HG02623 (cell line): ENCODE results near the gene DENND6B.
"Not testable (repeated sequence)": the region's sequence is repeated elsewhere in the genome, so short reads cannot be mapped to it uniquely, and the experiment has no call there.

Experiments used
- ATAC-seq: cut with Tn5 transposase; IDR thresholded peaks from one replicate; pipeline ENCODE4 v1.9.1; 2021; ENCODE audit warnings: moderate library complexity; ENCODE audit not compliant: unreplicated experiment

The DENND6B gene

DNA sequence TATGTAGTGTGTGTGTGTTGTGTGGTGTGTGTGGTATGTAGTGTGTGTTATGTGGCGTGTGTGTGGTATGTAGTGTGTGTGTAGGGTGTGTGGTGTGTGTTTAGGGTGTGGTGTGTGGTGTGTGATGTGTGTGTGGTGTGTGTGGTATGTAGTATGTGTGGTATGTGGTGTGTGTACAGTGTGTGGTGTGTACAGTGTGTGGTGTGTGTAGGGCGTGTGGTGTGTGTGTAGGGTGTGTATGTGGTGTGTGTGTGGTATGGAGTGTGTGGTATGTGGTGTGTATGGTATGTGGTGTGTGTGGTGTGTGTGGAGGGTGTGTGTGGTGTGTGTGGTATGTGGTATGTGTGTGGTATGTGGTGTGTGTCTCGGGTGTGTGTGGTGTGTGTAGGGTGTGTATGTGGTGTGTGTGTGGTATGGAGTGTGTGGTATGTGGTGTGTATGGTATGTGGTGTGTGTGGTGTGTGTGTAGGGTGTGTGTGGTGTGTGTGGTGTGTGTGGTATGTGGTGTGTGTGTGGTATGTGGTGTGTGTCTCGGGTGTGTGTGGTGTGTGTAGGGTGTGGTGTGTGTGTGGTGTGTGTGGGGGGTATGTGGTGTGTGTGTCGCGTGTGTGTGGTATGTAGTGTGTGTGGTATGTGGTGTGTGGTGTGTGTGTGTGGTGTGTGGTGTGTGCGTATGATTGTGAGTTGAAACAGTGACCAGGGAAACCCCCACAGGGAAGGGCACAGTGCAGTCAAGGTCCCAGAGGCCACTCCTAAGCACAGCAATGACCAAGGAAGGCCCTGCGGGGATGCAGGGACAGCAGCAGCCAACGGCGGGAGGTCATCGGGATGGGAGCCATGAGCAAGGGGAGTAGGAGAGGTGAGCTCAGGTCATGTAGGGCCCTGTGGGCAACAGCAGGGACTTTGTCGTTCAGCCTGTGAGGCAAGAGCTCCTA, 13.4 kb upstream of the DENND6B start:
- ATAC-seq = no peak

DNA sequence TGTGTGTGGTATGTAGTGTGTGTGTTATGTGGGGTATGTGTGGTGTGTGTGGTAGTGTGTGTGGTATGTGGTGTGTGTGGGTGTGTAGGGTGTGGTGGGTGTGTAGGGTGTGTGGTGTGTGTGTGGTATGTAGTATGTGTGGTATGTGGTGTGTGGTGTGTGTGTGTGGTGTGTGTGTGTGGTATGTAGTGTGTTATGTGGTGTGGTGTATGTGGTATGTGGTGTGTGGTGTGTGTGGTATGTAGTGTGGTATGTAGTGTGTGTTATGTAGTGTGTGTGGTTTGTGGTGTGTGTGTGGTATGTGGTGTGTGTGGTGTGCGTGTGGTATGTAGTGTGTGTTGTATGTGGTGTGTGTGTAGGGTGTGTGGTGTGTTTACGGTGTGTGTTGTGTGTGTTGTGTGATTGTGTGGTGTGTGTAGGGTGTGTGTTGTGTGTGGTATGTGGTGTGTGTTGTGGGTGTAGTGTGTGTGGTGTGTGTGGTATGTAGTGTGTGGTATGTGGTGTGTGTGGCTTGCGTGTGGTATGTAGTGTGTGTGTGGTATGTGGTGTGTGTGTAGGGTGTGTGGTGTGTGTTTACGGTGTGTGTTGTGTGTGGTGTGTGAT, 12.1 kb upstream of the DENND6B start:
- ATAC-seq = no peak

DNA sequence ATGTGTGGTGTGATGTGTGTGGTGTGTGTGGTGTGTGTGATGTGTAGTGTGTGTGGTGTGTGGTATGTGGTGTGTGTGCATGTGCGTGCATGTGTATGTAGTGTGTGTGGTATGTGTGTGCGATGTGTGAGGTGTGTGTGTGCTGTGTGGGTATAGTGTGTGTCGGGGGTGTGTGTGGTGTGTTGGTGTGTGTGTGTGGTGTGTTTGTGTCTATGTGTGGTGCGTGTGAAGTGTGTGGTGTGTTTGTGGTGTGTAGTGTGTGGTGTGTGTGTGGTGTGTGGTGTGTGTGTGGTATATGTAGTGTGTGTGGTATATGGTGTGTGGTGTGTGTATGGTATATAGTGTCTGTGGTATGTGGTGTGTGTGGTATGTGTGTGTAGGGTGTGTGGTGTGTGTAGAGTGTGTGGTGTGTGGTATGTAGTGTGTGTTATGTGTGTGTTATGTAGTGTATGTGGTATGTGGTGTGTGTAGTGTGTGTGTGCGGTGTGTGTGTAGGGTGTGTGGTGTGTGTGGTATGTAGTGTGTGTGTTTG, 11.3 kb upstream of the DENND6B start:
- ATAC-seq = no peak

DNA sequence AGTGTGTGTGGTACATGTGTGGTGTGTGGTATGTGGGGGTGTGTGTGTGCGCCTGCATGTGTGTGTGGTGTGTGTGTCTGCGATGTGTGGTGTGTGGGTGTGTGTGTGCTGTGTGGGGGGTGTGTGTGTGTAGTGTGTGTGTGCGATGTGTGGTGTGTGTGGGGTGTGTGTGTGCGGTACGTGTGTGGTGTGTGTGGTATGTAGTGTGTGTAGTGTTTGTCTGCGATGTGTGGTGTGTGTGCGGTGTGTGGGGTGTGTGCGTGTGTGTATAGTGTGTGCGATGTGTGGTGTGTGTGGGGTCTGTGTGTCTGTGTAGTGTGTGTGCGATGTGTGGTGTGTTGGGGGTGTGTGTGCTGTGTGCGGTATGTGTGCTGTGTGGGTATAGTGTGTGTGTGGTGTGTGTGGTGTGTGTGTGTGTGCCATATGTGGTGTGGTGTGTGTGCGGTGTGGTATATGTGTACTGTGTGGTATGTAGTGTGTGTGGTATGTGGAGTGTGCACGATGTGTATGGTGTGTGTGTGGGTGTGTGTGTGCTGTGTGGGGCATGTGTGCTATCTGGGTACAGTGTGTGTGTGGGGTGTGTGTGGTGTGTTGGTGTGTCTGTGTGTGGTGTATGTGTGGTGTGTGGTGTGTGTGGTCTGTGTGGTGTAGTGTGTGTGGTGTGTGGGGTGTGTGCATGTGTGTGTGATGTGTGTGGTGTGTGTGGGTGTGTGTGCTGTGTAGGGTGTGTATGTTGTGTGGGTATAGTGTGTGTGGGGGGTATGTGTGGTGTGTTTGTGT, 10.6 kb upstream of the DENND6B start:
- ATAC-seq = no peak

DNA sequence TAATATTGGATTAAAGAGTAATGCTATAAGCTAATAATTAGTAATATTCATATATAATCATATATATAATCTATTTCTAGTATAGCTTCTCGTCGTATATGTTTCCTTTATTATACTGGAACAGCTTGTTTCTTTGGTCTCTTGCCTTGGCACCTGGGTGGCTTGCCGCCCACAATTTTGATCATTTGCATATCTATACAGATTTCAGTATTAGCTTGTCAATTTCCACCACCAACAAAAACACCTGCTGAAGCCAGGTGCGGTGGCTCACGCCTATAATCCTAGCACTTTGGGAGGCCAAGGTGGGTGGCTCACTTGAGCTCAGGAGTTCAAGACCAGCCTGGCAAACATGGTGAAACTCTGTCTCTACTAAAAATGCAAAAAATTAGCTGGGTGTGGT, 7.6 kb upstream of the DENND6B start:
- not testable (repeated sequence) for ATAC-seq

DNA sequence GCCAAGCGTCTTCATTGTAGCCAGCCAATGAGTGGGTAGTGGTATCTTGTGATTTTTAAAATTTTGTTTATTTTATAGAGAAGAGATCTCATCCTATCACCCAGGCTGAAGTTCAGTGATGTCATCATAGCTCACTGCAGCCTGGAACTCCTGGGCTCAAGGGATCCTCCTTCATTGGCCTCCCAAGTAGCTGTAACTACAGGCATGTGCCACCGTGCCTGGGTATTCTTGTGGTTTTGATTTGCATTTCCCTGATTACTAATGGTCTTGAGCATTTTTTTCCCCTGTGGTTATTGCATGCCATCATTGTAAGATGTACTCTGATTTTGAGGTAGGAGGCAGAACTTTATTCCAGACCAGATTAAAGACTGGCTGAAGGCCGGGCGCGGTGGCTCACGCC, 2.4 kb upstream of the DENND6B start:
- no peak for ATAC-seq

DNA sequence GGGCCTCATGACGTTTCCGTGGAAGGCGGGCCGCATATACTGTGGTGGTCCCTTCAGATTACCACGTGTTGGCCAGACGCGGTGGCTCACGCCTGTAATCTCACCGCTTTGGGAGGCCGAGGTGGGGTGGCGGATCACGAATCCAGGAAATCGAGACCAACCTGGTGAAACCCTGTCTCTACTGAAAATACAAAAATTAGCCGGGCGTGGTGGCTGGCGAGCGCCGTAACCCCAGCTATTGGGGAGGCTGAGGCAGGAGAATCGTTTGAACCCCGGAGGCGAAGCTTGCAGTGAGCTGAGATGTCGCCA, 853 bp upstream of the DENND6B start:
- no peak for ATAC-seq

DNA sequence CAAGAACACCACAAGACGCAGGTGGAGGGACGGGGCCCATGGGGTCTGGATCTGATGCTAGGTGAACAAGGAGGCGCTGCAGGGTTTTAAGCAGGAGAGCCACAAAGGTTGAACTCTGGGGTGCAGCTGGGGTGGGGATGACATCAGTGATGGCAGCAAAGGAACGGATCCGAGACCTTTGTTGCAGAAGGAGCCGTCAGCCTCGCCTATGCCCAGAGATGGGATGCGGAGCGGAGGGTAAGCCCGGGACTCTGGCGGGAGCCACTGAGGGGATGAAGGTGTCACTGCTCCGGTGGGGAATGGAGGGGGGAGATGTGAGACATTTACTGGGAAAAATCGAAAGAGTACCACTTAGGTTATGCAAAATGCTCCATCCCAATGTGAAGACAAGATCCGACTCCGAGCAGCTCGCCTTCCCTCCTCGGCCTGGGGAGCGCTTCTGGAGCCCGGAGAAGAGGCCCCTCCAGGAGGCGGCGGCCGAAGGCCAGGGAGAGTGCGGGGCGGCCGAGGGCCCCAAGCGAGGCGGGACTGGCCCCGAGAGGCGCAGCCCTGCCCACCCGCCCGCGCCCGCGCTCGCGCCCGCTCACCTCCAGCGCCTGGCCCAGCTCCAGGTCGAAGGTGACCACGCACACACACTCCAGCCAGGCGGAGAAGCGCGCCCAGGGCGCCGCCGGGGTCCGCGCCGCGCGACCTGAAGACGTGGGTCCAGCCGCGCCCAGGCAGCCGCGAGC, 422 bp downstream of the DENND6B start:
- ATAC-seq = no peak

DNA sequence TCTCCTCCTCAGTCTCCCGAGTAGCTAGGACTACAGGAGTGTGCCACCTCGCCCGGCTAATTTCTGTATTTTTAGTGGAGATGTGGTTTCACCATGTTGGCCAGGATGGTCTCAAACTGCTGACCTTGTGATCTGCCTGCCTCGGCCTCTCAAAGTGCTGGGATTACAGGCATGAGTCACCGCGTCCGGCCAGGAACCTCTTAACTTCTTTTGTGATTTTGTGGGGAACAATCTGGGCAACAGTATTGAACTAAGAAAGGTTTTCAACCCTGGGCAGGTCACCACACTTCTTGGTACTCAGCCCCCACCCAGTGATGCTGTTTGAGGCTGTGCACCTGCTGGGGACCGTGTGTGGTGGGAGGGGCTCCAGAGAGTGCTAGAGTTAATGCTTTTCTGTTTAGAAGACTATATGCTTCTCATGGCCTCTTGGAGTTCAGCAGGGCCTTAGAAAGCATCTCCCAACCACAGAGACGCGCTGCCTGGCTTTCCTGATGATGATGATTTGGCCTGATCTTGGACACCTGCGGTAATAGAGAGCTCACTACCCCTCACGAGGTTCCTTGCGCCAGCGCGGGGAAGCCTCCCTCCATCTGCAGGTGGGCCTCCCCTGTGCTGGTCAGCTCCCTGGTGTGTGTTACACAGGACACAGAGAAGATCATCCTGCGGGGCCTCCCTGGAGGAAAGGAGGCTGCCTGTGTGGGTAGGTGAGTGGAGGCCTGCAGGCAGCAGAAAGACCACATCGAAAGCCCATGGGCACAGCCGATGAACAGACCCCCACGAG, 1.2 kb downstream of the DENND6B start:
- ATAC-seq = no peak

DNA sequence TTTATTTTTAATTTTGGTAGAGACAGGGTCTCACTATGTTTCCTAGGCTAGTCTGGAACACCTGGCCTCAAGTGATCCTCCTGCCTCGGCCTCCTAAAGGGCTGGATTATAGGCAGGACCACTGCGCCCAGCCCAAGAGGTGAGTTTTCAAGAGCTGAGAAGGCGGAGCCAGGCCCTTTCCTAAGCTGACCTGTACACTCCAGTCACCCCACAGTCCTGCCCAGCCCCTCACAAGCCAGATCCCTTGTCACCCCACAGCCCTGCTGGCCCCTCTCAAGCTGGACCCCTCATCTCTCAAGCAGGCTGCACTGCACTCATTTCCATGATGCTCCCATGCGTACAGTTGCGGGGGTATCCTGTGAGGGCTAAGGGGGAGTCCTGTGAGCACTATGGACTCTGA, 2.9 kb downstream of the DENND6B start:
- ATAC-seq = no peak

DNA sequence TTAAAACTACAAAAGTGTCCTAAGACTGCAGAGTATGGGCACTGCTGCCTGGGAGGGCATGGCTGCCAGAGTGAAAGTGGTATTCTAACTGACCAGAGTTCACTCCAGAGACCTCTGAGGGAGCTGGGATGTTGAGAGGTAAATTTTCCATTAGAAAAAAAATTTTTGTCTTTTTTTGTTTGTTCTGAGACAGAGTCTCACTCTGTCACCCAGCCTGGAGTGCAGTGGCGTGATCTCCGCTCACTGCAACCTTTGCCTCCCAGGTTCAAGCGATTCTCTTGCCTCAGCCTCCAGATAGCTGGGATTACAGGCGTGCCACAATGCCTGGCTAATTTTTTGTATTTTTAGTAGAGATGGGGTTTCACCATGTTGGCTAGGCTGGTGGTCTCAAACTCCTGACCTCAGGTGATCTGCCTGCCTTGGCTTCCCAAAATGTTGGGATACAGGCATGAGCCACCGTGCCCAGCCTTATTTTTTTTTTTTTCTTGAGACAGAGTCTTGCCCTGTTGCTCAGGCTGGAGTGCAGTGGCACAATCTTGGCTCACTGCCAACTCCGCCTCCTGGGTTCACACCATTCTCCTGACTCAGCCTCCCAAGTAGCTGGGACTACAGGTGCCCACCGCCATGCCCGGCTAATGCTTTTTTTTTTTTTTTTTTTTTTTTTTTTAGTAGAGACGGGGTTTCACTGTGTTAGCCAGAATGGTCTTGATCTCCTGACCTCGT, 4.3 kb downstream of the DENND6B start:
- not testable (repeated sequence) for ATAC-seq

DNA sequence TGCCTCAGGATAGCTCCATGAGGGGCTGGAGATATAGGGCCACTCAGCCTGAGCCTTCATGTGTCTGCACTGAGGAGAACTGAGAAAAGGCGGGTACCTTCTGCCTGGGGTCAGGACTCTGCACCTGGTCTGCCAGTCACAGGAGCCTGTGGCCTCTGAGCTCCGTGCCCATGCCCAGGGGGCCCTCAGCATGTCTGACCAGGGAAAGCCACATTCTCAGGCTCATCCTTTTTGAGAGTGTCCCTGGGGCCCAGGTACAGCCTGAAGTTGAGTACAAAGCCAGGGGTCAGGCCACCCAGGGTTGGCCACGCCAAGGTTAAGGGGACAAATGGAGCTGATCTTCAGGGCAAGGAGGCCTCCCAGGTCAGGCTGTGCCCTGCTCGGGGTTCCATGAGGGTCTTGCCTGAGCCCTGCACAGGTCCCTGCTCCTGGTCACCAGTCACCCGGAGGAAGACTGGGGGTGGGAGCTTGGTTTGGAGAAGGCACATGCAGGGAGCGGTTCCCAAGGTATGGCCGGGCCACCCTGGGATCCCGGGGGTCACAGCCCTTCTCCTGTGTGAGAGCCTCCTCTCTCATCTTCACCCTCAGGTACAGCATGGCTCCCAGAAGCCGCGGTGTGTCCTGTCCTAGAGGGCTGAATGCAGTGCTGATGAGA, 6.0 kb downstream of the DENND6B start:
- ATAC-seq = no peak

DNA sequence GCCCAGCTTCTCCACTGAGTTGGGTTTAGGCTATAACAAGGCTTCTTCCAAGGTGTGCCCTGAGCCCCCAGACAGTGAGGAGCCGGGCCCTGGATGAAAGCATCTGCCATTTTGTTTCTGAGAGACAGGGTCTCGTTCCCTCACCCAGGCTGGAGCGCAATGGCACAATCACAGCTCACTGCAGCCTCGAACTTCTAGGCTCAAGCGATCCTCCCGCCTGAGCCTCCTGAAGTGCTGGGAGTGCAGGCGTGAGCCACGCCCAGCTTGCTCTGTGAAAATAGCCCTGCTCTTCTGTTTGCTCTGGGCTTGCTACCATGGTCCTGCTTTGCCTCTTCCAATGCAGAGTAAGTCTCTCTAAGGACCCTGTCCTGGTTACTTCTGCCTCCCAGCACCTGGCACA, 6.7 kb downstream of the DENND6B start:
- no peak for ATAC-seq

DNA sequence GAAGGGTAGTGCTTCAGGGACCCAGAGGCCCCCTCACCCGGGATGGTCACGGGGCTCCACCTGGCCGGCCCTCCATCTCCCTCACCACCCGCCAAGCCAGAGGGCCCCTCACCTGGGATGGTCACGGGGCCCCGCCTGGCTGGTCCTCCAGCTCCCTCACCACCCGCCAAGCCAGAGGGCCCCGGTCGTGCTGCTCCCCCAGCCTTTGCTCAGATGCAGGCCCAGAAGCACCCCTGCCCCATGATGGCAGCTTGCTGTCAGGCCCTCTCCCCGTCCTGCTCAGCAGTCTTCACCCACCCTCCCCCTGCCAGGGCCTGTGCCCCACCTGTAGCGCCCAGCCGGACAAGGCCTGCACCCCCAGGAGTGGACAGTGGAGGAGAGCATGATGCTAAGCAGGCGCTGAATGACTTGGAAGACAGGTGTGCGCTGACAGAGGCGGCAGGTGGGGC, 7.3 kb downstream of the DENND6B start:
- ATAC-seq = no peak

DNA sequence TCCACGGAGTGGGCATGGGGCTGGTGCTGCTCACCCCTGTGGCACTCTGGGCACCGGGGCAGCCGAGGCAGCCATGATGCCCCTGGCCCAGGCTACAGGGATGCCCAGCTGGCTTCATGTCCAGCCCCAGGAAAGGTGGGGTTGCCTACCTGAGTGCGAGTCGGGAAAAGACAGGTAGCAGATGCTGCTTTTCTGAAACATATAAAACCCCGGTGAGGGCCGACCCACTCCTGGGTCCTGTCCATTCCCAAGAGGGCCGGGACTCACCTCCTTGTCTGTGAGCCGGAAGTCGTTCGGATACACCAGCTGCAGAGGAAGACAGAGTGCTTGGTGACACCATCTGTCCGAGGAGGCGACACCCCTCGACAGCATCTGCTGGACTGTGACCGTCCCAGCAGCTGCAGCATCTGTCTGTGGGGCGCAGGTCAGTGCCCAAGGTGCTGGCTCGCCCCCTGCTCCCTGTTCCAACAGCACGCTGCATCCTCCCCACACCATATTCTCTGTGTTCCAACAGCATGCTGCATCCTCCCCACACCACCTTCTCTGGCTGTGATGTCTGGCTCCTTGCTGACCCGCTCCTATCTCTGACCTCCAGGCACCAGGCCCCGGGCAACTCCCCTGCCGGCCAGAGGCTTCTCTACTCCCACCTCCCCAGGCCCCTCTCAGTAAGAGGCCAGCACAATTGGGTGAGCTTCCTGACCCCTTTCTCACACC, 8.0 kb downstream of the DENND6B start:
- no peak for ATAC-seq

DNA sequence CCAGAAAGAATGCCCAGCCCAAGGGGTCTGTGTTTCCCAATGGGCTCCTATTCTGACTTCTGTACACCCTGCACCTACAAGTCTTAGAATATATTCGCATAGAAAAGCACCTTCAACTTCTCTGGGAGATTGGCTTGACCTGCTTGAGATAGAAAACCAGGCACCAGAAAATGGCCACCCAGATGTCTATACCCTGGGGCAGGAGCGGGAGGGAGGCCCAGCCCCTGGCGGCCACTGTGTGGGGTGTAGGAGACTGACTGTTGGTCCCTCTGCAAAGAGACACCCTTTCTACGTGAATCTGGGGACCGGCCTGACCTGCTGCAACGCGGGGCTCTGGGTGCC, 8.5 kb downstream of the DENND6B start:
- no peak for ATAC-seq

DNA sequence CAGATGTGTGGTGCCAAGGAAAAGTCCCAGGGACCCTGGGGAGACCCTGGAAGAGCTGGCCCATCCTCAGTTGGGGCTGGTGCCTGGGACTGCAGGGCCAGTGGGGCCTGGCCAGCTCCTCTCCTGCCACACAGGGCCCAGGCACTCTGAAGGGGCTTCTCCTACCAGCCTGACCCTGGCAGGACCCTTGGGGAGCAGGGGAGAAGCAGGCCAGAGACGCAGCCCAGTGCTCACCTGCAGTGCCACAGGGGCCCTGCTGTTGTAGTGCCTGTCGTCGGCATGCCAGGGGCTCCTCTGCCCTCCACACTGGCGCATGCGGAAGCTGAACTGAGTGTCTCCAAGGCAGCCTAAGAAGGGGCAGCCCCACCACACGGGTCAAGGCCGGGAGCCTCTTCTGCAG, 9.1 kb downstream of the DENND6B start:
- ATAC-seq = no peak

DNA sequence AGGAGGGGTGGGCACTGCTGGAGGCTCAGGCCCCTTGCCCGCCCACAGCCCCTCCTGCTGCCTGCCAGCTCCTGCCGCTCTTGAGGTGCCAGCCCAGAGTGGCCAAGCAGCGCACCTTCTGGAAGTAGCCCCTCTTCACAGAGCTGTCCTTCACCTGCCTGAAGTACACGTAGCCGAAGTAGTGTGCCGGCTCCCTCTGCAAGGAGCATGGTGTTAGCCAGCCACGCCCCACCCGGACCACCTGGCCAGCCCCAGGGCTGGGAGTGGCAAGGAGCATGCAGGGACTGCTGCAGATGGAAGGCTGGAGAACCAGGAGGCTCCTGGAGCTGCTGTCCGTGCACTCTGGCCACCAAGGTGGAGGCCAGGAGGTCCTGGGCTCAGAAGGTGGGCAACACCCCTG, 9.6 kb downstream of the DENND6B start:
- ATAC-seq = no peak
